ENCODE measurements around the gene ZNF276.
"Not testable (repeated sequence)": the region's sequence is repeated elsewhere in the genome, so short reads cannot be mapped to it uniquely, and the experiment has no call there.

DNA sequence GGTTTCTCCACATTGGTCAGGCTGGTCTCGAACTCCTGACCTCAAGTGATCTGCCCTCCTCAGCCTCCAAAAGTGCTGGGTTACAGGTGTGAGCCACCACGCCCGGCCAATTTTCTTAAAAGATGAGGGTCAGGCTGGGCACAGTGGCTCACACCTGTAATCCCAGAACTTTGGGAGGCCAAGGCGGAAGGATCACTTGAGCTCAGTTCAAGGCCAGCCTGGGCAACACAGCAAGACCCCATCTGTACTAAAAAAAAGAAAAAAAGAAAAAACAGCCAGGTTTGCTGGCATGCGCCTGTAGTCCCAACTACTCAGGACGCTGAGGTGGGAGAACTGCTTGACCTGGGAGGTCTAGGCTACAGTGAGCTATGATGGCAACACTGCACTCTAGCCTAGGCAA is 62.6 kb downstream of the ZNF276 start:
- TF ChIP-seq, protein P1, sequence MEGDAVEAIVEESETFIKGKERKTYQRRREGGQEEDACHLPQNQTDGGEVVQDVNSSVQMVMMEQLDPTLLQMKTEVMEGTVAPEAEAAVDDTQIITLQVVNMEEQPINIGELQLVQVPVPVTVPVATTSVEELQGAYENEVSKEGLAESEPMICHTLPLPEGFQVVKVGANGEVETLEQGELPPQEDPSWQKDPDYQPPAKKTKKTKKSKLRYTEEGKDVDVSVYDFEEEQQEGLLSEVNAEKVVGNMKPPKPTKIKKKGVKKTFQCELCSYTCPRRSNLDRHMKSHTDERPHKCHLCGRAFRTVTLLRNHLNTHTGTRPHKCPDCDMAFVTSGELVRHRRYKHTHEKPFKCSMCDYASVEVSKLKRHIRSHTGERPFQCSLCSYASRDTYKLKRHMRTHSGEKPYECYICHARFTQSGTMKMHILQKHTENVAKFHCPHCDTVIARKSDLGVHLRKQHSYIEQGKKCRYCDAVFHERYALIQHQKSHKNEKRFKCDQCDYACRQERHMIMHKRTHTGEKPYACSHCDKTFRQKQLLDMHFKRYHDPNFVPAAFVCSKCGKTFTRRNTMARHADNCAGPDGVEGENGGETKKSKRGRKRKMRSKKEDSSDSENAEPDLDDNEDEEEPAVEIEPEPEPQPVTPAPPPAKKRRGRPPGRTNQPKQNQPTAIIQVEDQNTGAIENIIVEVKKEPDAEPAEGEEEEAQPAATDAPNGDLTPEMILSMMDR (conservative IDR thresholded peaks at IDR 0.05) = not testable (repeated sequence)
- not testable (repeated sequence) for TF ChIP-seq EZH2 (IDR thresholded peaks at IDR 0.05; ENCODE audit: low read depth)
